Measurements from ENCODE around the gene LARP7.
"Not testable (repeated sequence)": the region's sequence is repeated elsewhere in the genome, so short reads cannot be mapped to it uniquely, and the experiment has no call there.

The LARP7 gene

GRCh38 chr4:112642526-112642925 is 5.6 kb downstream of the LARP7 start:
- Histone ChIP-seq H3K36me3 (ENCODE audit: control insufficient read depth, insufficient read depth, low read length) (peaks cover 10% of the 10 kb centered on the region), H3K27me3 (ENCODE audit: control insufficient read depth, insufficient read depth, low read length) (no peaks in the 10 kb centered on the region), H3K9me3 (ENCODE audit: control insufficient read depth, low read length) (no peaks in the 10 kb centered on the region), H3K9ac (ENCODE audit: low read length) (no peak overlapping the region), H3K4me1 (ENCODE audit: control insufficient read depth, insufficient read depth, low read length) (peaks cover 7% of the 10 kb centered on the region), H3K4me3 (ENCODE audit: low read length) (no peak overlapping the region)

- not testable (repeated sequence) for H3K4me1 ChIP-seq (ENCODE audit: control insufficient read depth, insufficient read depth, low read length); H3K36me3 ChIP-seq (ENCODE audit: control insufficient read depth, insufficient read depth, low read length); H3K9ac ChIP-seq (ENCODE audit: low read length); H3K4me3 ChIP-seq (ENCODE audit: low read length); H3K27me3 ChIP-seq (ENCODE audit: control insufficient read depth, insufficient read depth, low read length); H3K9me3 ChIP-seq (ENCODE audit: control insufficient read depth, low read length)
Observed at GRCh38 chr4:112644595-112645535, 7.9 kb downstream of the LARP7 start.

GRCh38 chr4:112645541-112646329 is 8.8 kb downstream of the LARP7 start:
- Histone ChIP-seq H3K27me3 (ENCODE audit: control insufficient read depth, insufficient read depth, low read length) (no peaks in the 10 kb centered on the region), H3K4me1 (ENCODE audit: control insufficient read depth, insufficient read depth, low read length) (no peaks in the 10 kb centered on the region), H3K4me3 (ENCODE audit: low read length) (no peak overlapping the region), H3K36me3 (ENCODE audit: control insufficient read depth, insufficient read depth, low read length) (peaks cover 10% of the 10 kb centered on the region), H3K9me3 (ENCODE audit: control insufficient read depth, low read length) (no peaks in the 10 kb centered on the region), H3K9ac (ENCODE audit: low read length) (no peak overlapping the region)

GRCh38 chr4:112646632-112647537 is 9.9 kb downstream of the LARP7 start:
- no peak overlapping the region for H3K9ac ChIP-seq (ENCODE audit: low read length)
- H3K4me1 ChIP-seq (ENCODE audit: control insufficient read depth, insufficient read depth, low read length), result no peaks in the 10 kb centered on the region
- H3K27me3 ChIP-seq (ENCODE audit: control insufficient read depth, insufficient read depth, low read length), result no peaks in the 10 kb centered on the region
- H3K9me3 ChIP-seq (ENCODE audit: control insufficient read depth, low read length), result no peaks in the 10 kb centered on the region
- H3K4me3 ChIP-seq (ENCODE audit: low read length), result no peak overlapping the region
- H3K36me3 ChIP-seq (ENCODE audit: control insufficient read depth, insufficient read depth, low read length), result peaks cover 10% of the 10 kb centered on the region

- Histone ChIP-seq H3K9ac (ENCODE audit: low read length) (no peak overlapping the region), H3K27me3 (ENCODE audit: control insufficient read depth, insufficient read depth, low read length) (no peaks in the 10 kb centered on the region), H3K4me3 (ENCODE audit: low read length) (no peak overlapping the region), H3K36me3 (ENCODE audit: control insufficient read depth, insufficient read depth, low read length) (peaks cover 10% of the 10 kb centered on the region), H3K4me1 (ENCODE audit: control insufficient read depth, insufficient read depth, low read length) (no peaks in the 10 kb centered on the region), H3K9me3 (ENCODE audit: control insufficient read depth, low read length) (no peaks in the 10 kb centered on the region)
Observed at GRCh38 chr4:112647785-112648184, 10.8 kb downstream of the LARP7 start.

- Histone ChIP-seq H3K36me3 (ENCODE audit: control insufficient read depth, insufficient read depth, low read length) (peaks cover 10% of the 10 kb centered on the region), H3K9ac (ENCODE audit: low read length) (no peak overlapping the region), H3K9me3 (ENCODE audit: control insufficient read depth, low read length) (no peaks in the 10 kb centered on the region), H3K4me3 (ENCODE audit: low read length) (no peak overlapping the region), H3K27me3 (ENCODE audit: control insufficient read depth, insufficient read depth, low read length) (no peaks in the 10 kb centered on the region), H3K4me1 (ENCODE audit: control insufficient read depth, insufficient read depth, low read length) (no peaks in the 10 kb centered on the region)
Observed at GRCh38 chr4:112648263-112649054, 11.5 kb downstream of the LARP7 start.

GRCh38 chr4:112649055-112649408 is 12.1 kb downstream of the LARP7 start:
- no peaks in the 10 kb centered on the region for H3K27me3 ChIP-seq (ENCODE audit: control insufficient read depth, insufficient read depth, low read length)
- no peak overlapping the region for H3K4me3 ChIP-seq (ENCODE audit: low read length)
- no peaks in the 10 kb centered on the region for H3K9me3 ChIP-seq (ENCODE audit: control insufficient read depth, low read length)
- H3K36me3 ChIP-seq (ENCODE audit: control insufficient read depth, insufficient read depth, low read length), result peaks cover 10% of the 10 kb centered on the region
- no peaks in the 10 kb centered on the region for H3K4me1 ChIP-seq (ENCODE audit: control insufficient read depth, insufficient read depth, low read length)
- no peak overlapping the region for H3K9ac ChIP-seq (ENCODE audit: low read length)

GRCh38 chr4:112650332-112650731 is 13.4 kb downstream of the LARP7 start:
- Histone ChIP-seq H3K4me3 (ENCODE audit: low read length) (no peak overlapping the region), H3K4me1 (ENCODE audit: control insufficient read depth, insufficient read depth, low read length) (no peaks in the 10 kb centered on the region), H3K36me3 (ENCODE audit: control insufficient read depth, insufficient read depth, low read length) (peaks cover 9% of the 10 kb centered on the region), H3K9ac (ENCODE audit: low read length) (no peak overlapping the region), H3K9me3 (ENCODE audit: control insufficient read depth, low read length) (no peaks in the 10 kb centered on the region), H3K27me3 (ENCODE audit: control insufficient read depth, insufficient read depth, low read length) (no peaks in the 10 kb centered on the region)

- H3K4me3 ChIP-seq (ENCODE audit: low read length), result no peak overlapping the region
- H3K9ac ChIP-seq (ENCODE audit: low read length), result no peak overlapping the region
- no peaks in the 10 kb centered on the region for H3K4me1 ChIP-seq (ENCODE audit: control insufficient read depth, insufficient read depth, low read length)
- no peaks in the 10 kb centered on the region for H3K9me3 ChIP-seq (ENCODE audit: control insufficient read depth, low read length)
- H3K36me3 ChIP-seq (ENCODE audit: control insufficient read depth, insufficient read depth, low read length), result no peaks in the 10 kb centered on the region
- H3K27me3 ChIP-seq (ENCODE audit: control insufficient read depth, insufficient read depth, low read length), result no peaks in the 10 kb centered on the region
Observed at GRCh38 chr4:112651641-112652040, 14.7 kb downstream of the LARP7 start.

GRCh38 chr4:112652216-112652615 is 15.3 kb downstream of the LARP7 start:
- Histone ChIP-seq H3K36me3 (ENCODE audit: control insufficient read depth, insufficient read depth, low read length) (no peaks in the 10 kb centered on the region), H3K9me3 (ENCODE audit: control insufficient read depth, low read length) (no peaks in the 10 kb centered on the region), H3K27me3 (ENCODE audit: control insufficient read depth, insufficient read depth, low read length) (no peaks in the 10 kb centered on the region), H3K9ac (ENCODE audit: low read length) (no peak overlapping the region), H3K4me1 (ENCODE audit: control insufficient read depth, insufficient read depth, low read length) (no peaks in the 10 kb centered on the region), H3K4me3 (ENCODE audit: low read length) (no peak overlapping the region)

GRCh38 chr4:112655270-112655669 is 18.3 kb downstream of the LARP7 start:
- Histone ChIP-seq H3K9me3 (ENCODE audit: control insufficient read depth, low read length) (no peaks in the 10 kb centered on the region), H3K9ac (ENCODE audit: low read length) (no peak overlapping the region), H3K4me1 (ENCODE audit: control insufficient read depth, insufficient read depth, low read length) (no peaks in the 10 kb centered on the region), H3K36me3 (ENCODE audit: control insufficient read depth, insufficient read depth, low read length) (no peaks in the 10 kb centered on the region), H3K27me3 (ENCODE audit: control insufficient read depth, insufficient read depth, low read length) (no peaks in the 10 kb centered on the region), H3K4me3 (ENCODE audit: low read length) (no peak overlapping the region)
